ENCODE measurements around the gene C9orf78.

DNA sequence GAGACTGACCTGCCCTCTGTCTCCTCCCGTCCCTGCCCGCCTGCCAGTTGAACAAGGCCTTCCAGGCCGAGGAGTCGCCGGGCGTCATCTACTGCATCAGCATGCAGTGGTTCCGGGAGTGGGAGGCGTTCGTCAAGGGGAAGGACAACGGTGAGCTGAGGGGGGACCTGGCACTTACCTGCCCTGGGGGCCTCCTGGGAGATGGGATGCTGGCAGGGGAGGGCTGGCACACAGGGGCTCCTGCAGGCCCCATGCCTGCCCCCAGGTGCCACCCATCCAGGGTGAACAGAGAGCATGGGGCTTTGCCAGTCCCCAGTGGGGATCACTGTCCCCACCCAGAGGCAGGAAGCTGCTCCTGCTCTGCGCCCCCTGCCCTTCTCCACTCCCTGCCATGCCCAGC is 43.2 kb upstream of the C9orf78 start:
- TF ChIP-seq EZH2 (IDR thresholded peaks at IDR 0.05; ENCODE audit: insufficient read depth, poor library complexity, severe bottlenecking) (no peak), EZH2phosphoT487 (IDR thresholded peaks at IDR 0.05; ENCODE audit: insufficient read depth, low read depth) (no peak)
